Measurements from ENCODE around the gene OR4S2.

OR4S2 gene, protein sequence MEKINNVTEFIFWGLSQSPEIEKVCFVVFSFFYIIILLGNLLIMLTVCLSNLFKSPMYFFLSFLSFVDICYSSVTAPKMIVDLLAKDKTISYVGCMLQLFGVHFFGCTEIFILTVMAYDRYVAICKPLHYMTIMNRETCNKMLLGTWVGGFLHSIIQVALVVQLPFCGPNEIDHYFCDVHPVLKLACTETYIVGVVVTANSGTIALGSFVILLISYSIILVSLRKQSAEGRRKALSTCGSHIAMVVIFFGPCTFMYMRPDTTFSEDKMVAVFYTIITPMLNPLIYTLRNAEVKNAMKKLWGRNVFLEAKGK

DNA sequence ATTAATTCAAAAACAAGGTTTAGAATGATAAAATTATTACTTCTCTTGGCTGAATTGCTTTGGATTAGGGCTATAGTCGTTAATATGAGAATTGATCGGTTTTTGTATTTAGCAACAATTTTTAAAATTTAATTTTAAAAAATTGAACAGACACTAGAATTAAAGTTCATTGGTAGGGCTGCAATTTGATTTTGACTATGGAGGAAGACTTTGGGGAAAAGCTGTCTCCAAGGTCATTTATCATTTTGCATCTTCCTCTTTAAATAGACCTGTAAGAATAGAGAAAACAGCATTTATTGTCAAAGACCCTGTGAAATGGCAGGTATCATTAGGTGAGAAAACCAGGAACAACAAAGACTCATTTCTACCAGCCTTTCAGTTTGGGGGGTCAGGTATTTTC is at the start of gene OR4S2:
OR4S2 (plus strand) TSS at position 301 of the 400 bp plus-strand sequence. CDS start 2,577 bp downstream, outside the sequence.
- H3K4me3 ChIP-seq (ENCODE audit: low read length in 2 of 2) = no peak within 1 kb of the TSS

GRCh38 chr11:55607545-55607944 is 40.6 kb upstream of the OR4S2 start, which contains the start of gene OR4C11:
Gene OR4C11, minus strand, starts transcription at chr11:55607645. Its CDS starts 3,272 bp downstream, at chr11:55604373.
- H3K4me1 ChIP-seq (ENCODE audit: control insufficient read depth in 2 of 2, insufficient read depth in 2 of 2, low read length in 2 of 2) = no peaks in the 10 kb centered on the region
- H3K27me3 ChIP-seq (ENCODE audit: control insufficient read depth in 2 of 2, insufficient read depth in 2 of 2, low read length in 2 of 2) = no peaks in the 10 kb centered on the region
- peaks cover 0 to 2% of the 10 kb centered on the region in 2 donors for H3K9me3 ChIP-seq (ENCODE audit: control insufficient read depth in 2 of 2, low read length in 2 of 2)
- no peak within 1 kb of the TSS for H3K4me3 ChIP-seq (ENCODE audit: low read length in 2 of 2)
- no peak within 1 kb of the TSS for H3K27ac ChIP-seq (ENCODE audit: low read depth in 2 of 2, low read length in 2 of 2)
- no peak within 1 kb of the TSS for H3K9ac ChIP-seq (ENCODE audit: low read depth in 1 of 2, low read length in 2 of 2)
- no peaks in the 10 kb centered on the region for H3K36me3 ChIP-seq (ENCODE audit: control insufficient read depth in 2 of 2, insufficient read depth in 2 of 2, low read length in 2 of 2)

More for the DNA sequence above, at the start of gene OR4S2:
- H3K9me3 ChIP-seq (ENCODE audit: control insufficient read depth in 2 of 2, low read length in 2 of 2) = peaks cover 0 to 5% of the 10 kb centered on the region in 2 donors
- no peak within 1 kb of the TSS for H3K9ac ChIP-seq (ENCODE audit: low read depth in 1 of 2, low read length in 2 of 2)
- H3K36me3 ChIP-seq (ENCODE audit: control insufficient read depth in 2 of 2, insufficient read depth in 2 of 2, low read length in 2 of 2) = no peaks in the 10 kb centered on the region
- H3K4me1 ChIP-seq (ENCODE audit: control insufficient read depth in 2 of 2, insufficient read depth in 2 of 2, low read length in 2 of 2) = no peaks in the 10 kb centered on the region
- H3K27ac ChIP-seq (ENCODE audit: low read depth in 2 of 2, low read length in 2 of 2) = no peak within 1 kb of the TSS
- no peaks in the 10 kb centered on the region for H3K27me3 ChIP-seq (ENCODE audit: control insufficient read depth in 2 of 2, insufficient read depth in 2 of 2, low read length in 2 of 2)

GRCh38 chr11:55624531-55624930 is 23.6 kb upstream of the OR4S2 start:
- Histone ChIP-seq H3K36me3 (ENCODE audit: control insufficient read depth in 2 of 2, insufficient read depth in 2 of 2, low read length in 2 of 2) (no peaks in the 10 kb centered on the region), H3K4me3 (ENCODE audit: low read length in 2 of 2) (no peak overlapping the region), H3K4me1 (ENCODE audit: control insufficient read depth in 2 of 2, insufficient read depth in 2 of 2, low read length in 2 of 2) (no peaks in the 10 kb centered on the region), H3K9me3 (ENCODE audit: control insufficient read depth in 2 of 2, low read length in 2 of 2) (peaks cover 0 to 7% of the 10 kb centered on the region in 2 donors), H3K27me3 (ENCODE audit: control insufficient read depth in 2 of 2, insufficient read depth in 2 of 2, low read length in 2 of 2) (no peaks in the 10 kb centered on the region), H3K27ac (ENCODE audit: low read depth in 2 of 2, low read length in 2 of 2) (no peak overlapping the region), H3K9ac (ENCODE audit: low read depth in 1 of 2, low read length in 2 of 2) (no peak overlapping the region)

DNA sequence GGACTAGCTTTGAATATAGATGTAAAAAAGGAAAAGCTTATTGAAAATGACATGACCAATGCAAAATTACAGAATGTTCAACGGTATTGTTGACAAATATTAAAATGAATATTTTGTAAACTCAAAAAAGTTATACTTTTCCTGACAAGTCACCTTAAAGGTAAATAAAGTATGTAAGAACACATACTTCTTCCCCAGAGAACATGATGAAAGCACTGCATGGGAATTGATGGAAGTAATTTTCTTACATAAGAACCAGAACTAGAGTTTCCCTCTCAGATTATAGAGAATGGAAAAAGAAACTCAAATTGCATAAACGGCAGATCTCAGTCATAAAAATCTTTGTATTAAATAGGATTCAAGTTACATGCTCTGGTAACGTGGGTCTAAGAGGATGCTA is 13.3 kb upstream of the OR4S2 start, which contains the start of gene OR4P4:
OR4P4 (plus strand) TSS at position 301 of the 400 bp plus-strand sequence.
- Histone ChIP-seq H3K27ac (ENCODE audit: low read depth in 2 of 2, low read length in 2 of 2) (no peak within 1 kb of the TSS), H3K9ac (ENCODE audit: low read depth in 1 of 2, low read length in 2 of 2) (no peak within 1 kb of the TSS), H3K4me3 (ENCODE audit: low read length in 2 of 2) (no peak within 1 kb of the TSS), H3K9me3 (ENCODE audit: control insufficient read depth in 2 of 2, low read length in 2 of 2) (no peaks in the 10 kb centered on the region), H3K27me3 (ENCODE audit: control insufficient read depth in 2 of 2, insufficient read depth in 2 of 2, low read length in 2 of 2) (no peaks in the 10 kb centered on the region), H3K36me3 (ENCODE audit: control insufficient read depth in 2 of 2, insufficient read depth in 2 of 2, low read length in 2 of 2) (no peaks in the 10 kb centered on the region), H3K4me1 (ENCODE audit: control insufficient read depth in 2 of 2, insufficient read depth in 2 of 2, low read length in 2 of 2) (no peaks in the 10 kb centered on the region)

GRCh38 chr11:55652560-55652959 is 4.4 kb downstream of the OR4S2 start:
- Histone ChIP-seq H3K9me3 (ENCODE audit: control insufficient read depth in 2 of 2, low read length in 2 of 2) (peaks cover 0 to 6% of the 10 kb centered on the region in 2 donors), H3K4me1 (ENCODE audit: control insufficient read depth in 2 of 2, insufficient read depth in 2 of 2, low read length in 2 of 2) (no peaks in the 10 kb centered on the region), H3K27me3 (ENCODE audit: control insufficient read depth in 2 of 2, insufficient read depth in 2 of 2, low read length in 2 of 2) (no peaks in the 10 kb centered on the region), H3K27ac (ENCODE audit: low read depth in 2 of 2, low read length in 2 of 2) (no peak overlapping the region), H3K36me3 (ENCODE audit: control insufficient read depth in 2 of 2, insufficient read depth in 2 of 2, low read length in 2 of 2) (no peaks in the 10 kb centered on the region), H3K9ac (ENCODE audit: low read depth in 1 of 2, low read length in 2 of 2) (no peak overlapping the region), H3K4me3 (ENCODE audit: low read length in 2 of 2) (no peak overlapping the region)

- Histone ChIP-seq H3K36me3 (ENCODE audit: control insufficient read depth in 2 of 2, insufficient read depth in 2 of 2, low read length in 2 of 2) (no peaks in the 10 kb centered on the region), H3K9me3 (ENCODE audit: control insufficient read depth in 2 of 2, low read length in 2 of 2) (peaks cover 0 to 6% of the 10 kb centered on the region in 2 donors), H3K4me1 (ENCODE audit: control insufficient read depth in 2 of 2, insufficient read depth in 2 of 2, low read length in 2 of 2) (no peaks in the 10 kb centered on the region), H3K27me3 (ENCODE audit: control insufficient read depth in 2 of 2, insufficient read depth in 2 of 2, low read length in 2 of 2) (no peaks in the 10 kb centered on the region), H3K27ac (ENCODE audit: low read depth in 2 of 2, low read length in 2 of 2) (no peak overlapping the region), H3K4me3 (ENCODE audit: low read length in 2 of 2) (no peak overlapping the region), H3K9ac (ENCODE audit: low read depth in 1 of 2, low read length in 2 of 2) (no peak overlapping the region)
These were observed 7.0 kb downstream of the OR4S2 start for GRCh38 chr11:55655096-55655495.

GRCh38 chr11:55658031-55658573 is 10.0 kb downstream of the OR4S2 start:
- Histone ChIP-seq H3K4me1 (ENCODE audit: control insufficient read depth in 2 of 2, insufficient read depth in 2 of 2, low read length in 2 of 2) (no peaks in the 10 kb centered on the region), H3K36me3 (ENCODE audit: control insufficient read depth in 2 of 2, insufficient read depth in 2 of 2, low read length in 2 of 2) (no peaks in the 10 kb centered on the region), H3K9ac (ENCODE audit: low read depth in 1 of 2, low read length in 2 of 2) (no peak overlapping the region), H3K9me3 (ENCODE audit: control insufficient read depth in 2 of 2, low read length in 2 of 2) (peaks cover 0 to 4% of the 10 kb centered on the region in 2 donors), H3K4me3 (ENCODE audit: low read length in 2 of 2) (no peak overlapping the region), H3K27me3 (ENCODE audit: control insufficient read depth in 2 of 2, insufficient read depth in 2 of 2, low read length in 2 of 2) (no peaks in the 10 kb centered on the region), H3K27ac (ENCODE audit: low read depth in 2 of 2, low read length in 2 of 2) (no peak overlapping the region)

DNA sequence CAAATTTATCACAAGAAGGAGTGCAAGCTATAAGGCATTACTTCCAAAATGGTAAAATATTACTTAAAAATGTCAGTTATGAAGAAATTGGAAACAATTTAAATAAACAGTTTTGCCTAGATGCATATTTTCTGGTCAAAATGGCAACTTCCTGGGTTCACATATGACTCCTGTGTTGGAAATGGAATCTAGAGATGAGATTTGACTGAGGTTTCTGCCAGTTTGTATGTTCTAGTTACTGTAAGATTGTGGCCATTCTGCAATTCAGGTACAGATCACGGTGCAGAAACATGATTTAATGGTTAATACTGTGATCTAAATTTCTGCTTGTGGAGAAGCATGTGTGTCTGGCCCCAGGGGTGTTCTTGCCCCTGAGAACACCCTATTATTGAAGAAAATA is 10.5 kb downstream of the OR4S2 start:
- Histone ChIP-seq H3K4me3 (ENCODE audit: low read length in 2 of 2) (no peak overlapping the region), H3K9me3 (ENCODE audit: control insufficient read depth in 2 of 2, low read length in 2 of 2) (peaks cover 0 to 2% of the 10 kb centered on the region in 2 donors), H3K27ac (ENCODE audit: low read depth in 2 of 2, low read length in 2 of 2) (no peak overlapping the region), H3K36me3 (ENCODE audit: control insufficient read depth in 2 of 2, insufficient read depth in 2 of 2, low read length in 2 of 2) (no peaks in the 10 kb centered on the region), H3K4me1 (ENCODE audit: control insufficient read depth in 2 of 2, insufficient read depth in 2 of 2, low read length in 2 of 2) (no peaks in the 10 kb centered on the region), H3K9ac (ENCODE audit: low read depth in 1 of 2, low read length in 2 of 2) (no peak overlapping the region), H3K27me3 (ENCODE audit: control insufficient read depth in 2 of 2, insufficient read depth in 2 of 2, low read length in 2 of 2) (no peaks in the 10 kb centered on the region)

GRCh38 chr11:55661901-55662300 is 13.8 kb downstream of the OR4S2 start, which contains the start of gene OR4C6:
Gene OR4C6, plus strand, starts transcription at chr11:55662201. Its CDS starts 2,966 bp downstream, at chr11:55665167.
- no peaks in the 10 kb centered on the region for H3K4me1 ChIP-seq (ENCODE audit: control insufficient read depth in 2 of 2, insufficient read depth in 2 of 2, low read length in 2 of 2)
- H3K4me3 ChIP-seq (ENCODE audit: low read length in 2 of 2) = no peak within 1 kb of the TSS
- peaks cover 0 to 2% of the 10 kb centered on the region in 2 donors for H3K9me3 ChIP-seq (ENCODE audit: control insufficient read depth in 2 of 2, low read length in 2 of 2)
- H3K36me3 ChIP-seq (ENCODE audit: control insufficient read depth in 2 of 2, insufficient read depth in 2 of 2, low read length in 2 of 2) = no peaks in the 10 kb centered on the region
- no peak within 1 kb of the TSS for H3K9ac ChIP-seq (ENCODE audit: low read depth in 1 of 2, low read length in 2 of 2)
- H3K27me3 ChIP-seq (ENCODE audit: control insufficient read depth in 2 of 2, insufficient read depth in 2 of 2, low read length in 2 of 2) = no peaks in the 10 kb centered on the region
- H3K27ac ChIP-seq (ENCODE audit: low read depth in 2 of 2, low read length in 2 of 2) = no peak within 1 kb of the TSS

- no peaks in the 10 kb centered on the region for H3K36me3 ChIP-seq (ENCODE audit: control insufficient read depth in 2 of 2, insufficient read depth in 2 of 2, low read length in 2 of 2)
- no peak overlapping the region for H3K4me3 ChIP-seq (ENCODE audit: low read length in 2 of 2)
- peaks cover 0 to 2% of the 10 kb centered on the region in 2 donors for H3K9me3 ChIP-seq (ENCODE audit: control insufficient read depth in 2 of 2, low read length in 2 of 2)
- no peaks in the 10 kb centered on the region for H3K27me3 ChIP-seq (ENCODE audit: control insufficient read depth in 2 of 2, insufficient read depth in 2 of 2, low read length in 2 of 2)
- no peak overlapping the region for H3K27ac ChIP-seq (ENCODE audit: low read depth in 2 of 2, low read length in 2 of 2)
- no peaks in the 10 kb centered on the region for H3K4me1 ChIP-seq (ENCODE audit: control insufficient read depth in 2 of 2, insufficient read depth in 2 of 2, low read length in 2 of 2)
- no peak overlapping the region for H3K9ac ChIP-seq (ENCODE audit: low read depth in 1 of 2, low read length in 2 of 2)
These were observed 21.2 kb downstream of the OR4S2 start for GRCh38 chr11:55669376-55669775.
